Bronchial epithelial cell (primary cell): ENCODE measurements around the gene PPP6R3. TPM values are rescaled to one million over a fixed set of nuclear protein-coding genes. Genes with fewer than 3 reads are reported as not detected.

Experiments
- DNase-seq: peaks from one replicate; pipeline ENCODE4 v3.0.0-alpha.2; 2010; ENCODE audit warnings: low read depth
- FAIRE-seq: peaks from 2 replicates; lab custom pipeline; 2011; peaks lifted over from hg19 to GRCh38; lab: Jason Lieb, UNC
- H3K27me3 ChIP-seq: 2 replicates; pipeline ENCODE4 v1.5.1; 2011; ENCODE audit warnings: low read length; ENCODE audit not compliant: control insufficient read depth, insufficient read depth
- H3K36me3 ChIP-seq: 2 replicates; pipeline ENCODE4 v1.5.1; 2011; ENCODE audit warnings: low read length; ENCODE audit not compliant: control insufficient read depth, insufficient read depth
- H3K4me3 ChIP-seq: 2 replicates; pipeline ENCODE4 v1.5.1; 2011; ENCODE audit warnings: mild to moderate bottlenecking, low read depth, low read length, control low read depth
- total RNA-seq: library from RNA; depleted of rRNA; stranded (reverse); fragments of >200 nt; gene quantifications from 2 replicates; pipeline ENCODE4 v1.2.1, GENCODE V29; 2014
- TF ChIP-seq, protein P1 (sequence below): IDR thresholded peaks from 2 replicates; pipeline ENCODE4 v1.5.1; 2011; ENCODE audit warnings: mild to moderate bottlenecking, moderate library complexity, low read length, control low read depth, inconsistent platforms; ENCODE audit not compliant: insufficient read depth, severe bottlenecking

The PPP6R3 gene
- total RNA-seq, 1 donor from 2014 or later, result 93.5 TPM

DNA sequence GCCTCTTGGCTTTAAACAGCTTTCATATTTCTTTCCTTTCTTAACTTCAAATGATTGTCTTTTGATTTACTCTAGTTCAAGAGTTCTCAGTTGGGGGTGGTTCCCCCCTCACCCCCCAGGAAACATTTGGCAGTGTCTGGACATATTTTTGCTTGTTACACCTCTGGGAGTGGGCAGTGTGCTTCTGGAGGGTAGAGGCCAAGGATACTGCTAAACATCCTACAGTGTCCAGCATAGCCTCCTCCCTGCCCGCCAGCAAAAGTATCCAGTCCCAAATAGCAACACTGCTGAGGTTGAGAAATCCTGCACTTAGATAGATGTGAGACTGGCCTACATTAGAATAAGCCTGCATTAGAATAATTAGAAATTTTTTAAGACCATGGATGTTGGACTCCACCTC lies 3.2 kb downstream of the PPP6R3 start:
- DNase-seq (no peak), FAIRE-seq (no peak)
- Histone ChIP-seq H3K36me3 (peaks cover 2% of the 10 kb centered on the region), H3K4me3 (no peak overlapping the region), H3K27me3 (no peaks in the 10 kb centered on the region)
- TF ChIP-seq, protein P1, sequence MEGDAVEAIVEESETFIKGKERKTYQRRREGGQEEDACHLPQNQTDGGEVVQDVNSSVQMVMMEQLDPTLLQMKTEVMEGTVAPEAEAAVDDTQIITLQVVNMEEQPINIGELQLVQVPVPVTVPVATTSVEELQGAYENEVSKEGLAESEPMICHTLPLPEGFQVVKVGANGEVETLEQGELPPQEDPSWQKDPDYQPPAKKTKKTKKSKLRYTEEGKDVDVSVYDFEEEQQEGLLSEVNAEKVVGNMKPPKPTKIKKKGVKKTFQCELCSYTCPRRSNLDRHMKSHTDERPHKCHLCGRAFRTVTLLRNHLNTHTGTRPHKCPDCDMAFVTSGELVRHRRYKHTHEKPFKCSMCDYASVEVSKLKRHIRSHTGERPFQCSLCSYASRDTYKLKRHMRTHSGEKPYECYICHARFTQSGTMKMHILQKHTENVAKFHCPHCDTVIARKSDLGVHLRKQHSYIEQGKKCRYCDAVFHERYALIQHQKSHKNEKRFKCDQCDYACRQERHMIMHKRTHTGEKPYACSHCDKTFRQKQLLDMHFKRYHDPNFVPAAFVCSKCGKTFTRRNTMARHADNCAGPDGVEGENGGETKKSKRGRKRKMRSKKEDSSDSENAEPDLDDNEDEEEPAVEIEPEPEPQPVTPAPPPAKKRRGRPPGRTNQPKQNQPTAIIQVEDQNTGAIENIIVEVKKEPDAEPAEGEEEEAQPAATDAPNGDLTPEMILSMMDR, result no peak

DNA sequence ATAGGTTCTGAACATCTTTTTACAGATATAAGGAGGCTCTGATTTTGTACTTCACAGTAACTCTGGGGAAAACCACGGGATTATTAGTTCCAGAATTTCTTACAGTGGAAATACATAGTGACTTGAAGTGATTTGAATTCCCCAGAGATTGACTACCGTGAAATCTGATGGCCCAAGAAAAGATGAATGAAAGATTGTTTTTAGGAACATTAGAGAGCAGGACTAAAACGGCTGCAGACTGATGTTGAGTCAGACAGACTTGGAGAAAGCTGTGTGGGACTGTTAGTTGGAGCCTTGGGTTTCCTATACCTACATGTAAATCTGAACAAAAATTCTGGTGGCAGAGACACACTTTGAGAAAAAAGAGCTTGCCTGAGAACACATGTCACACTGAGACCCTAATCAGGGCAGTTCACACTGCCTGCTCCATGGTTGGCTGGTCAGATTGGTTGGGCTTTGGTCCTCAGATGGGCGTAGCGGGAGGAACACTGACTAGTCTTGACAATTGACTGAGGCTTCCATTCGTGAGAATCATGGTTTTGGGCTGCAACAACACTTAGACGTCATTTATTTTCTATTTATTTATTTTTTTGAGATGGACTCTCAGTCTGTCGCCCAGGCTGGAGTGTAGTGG lies 6.8 kb downstream of the PPP6R3 start:
- Histone ChIP-seq H3K4me3 (no peak overlapping the region), H3K27me3 (no peaks in the 10 kb centered on the region), H3K36me3 (peaks cover 4% of the 10 kb centered on the region)
- DNase-seq, result no peak
- TF ChIP-seq, protein P1, result no peak
- no peak for FAIRE-seq

DNA sequence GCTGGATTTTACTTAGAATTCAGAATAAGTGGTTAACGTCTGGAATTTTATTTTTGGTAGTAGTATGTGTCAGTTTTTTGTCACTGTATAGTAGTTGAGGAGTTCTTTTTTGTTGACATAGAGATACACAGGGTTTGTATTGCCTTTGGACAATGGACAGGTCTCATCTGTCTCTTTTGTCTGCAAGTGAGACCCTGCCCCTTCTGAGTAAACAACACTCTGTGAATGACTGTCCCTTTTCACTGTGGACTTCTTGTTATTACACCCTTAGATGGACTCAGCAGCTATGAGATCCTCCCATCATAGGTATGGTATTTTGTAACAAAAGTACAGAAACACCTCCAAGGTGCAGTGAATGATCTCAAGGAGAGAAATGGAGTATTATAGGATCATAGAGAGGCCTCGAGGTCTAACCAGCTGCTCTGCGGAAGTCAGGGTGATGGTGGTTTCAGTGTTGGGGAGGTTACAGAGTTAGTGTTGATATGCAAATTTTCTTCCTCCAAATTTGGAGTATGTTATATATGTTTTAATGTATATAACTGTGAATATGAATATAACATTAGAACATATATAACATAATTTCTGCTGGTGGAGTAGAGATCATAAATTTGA lies 7.8 kb downstream of the PPP6R3 start:
- H3K4me3 ChIP-seq, result no peak overlapping the region
- TF ChIP-seq, protein P1, result no peak
- DNase-seq (no peak), FAIRE-seq (no peak)
- H3K27me3 ChIP-seq, result no peaks in the 10 kb centered on the region
- peaks cover 4% of the 10 kb centered on the region for H3K36me3 ChIP-seq

DNA sequence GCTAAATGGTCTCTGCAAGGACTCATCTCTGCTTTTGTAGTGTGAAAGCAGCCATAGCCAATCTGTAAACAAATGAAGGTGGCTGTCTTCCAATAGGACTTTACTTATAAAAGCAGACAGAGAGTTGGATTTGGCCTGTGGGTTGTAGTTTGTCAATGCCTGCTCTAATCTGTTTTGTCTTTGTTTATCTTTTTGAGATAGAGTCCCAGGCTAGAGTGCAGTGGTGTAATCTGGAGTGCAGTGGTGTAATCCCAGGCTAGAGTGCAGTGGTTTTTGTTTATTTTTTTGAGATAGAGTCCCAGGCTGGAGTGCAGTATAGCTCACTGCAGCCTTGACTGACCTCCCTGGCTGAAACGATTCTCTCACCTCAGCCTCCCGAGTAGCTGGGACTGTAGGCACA lies 8.6 kb downstream of the PPP6R3 start:
- FAIRE-seq (no peak), DNase-seq (no peak)
- H3K4me3 ChIP-seq, result no peak overlapping the region
- TF ChIP-seq, protein P1, result no peak
- H3K36me3 ChIP-seq, result peaks cover 2% of the 10 kb centered on the region
- H3K27me3 ChIP-seq, result no peaks in the 10 kb centered on the region

DNA sequence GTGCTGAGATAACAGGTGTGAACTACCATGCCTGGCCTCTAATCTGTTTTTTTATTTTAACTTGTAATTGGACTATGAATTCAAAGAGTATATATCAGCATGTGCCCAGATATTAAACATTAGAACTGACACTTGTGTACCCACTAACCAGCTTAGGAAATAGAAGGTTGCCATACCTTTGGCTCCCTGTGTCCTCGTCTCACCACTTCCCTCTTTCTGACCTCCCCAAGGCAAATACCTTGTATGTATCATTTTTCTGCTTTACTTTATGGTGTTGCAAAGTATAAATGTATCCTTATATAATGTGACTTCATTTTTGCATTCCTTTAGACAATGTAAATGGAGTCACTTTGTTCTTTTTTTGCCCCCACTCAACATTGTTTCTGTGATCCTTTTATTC lies 9.1 kb downstream of the PPP6R3 start:
- no peak overlapping the region for H3K4me3 ChIP-seq
- DNase-seq (no peak), FAIRE-seq (no peak)
- H3K36me3 ChIP-seq, result peaks cover 2% of the 10 kb centered on the region
- no peaks in the 10 kb centered on the region for H3K27me3 ChIP-seq
- TF ChIP-seq, protein P1, result no peak

DNA sequence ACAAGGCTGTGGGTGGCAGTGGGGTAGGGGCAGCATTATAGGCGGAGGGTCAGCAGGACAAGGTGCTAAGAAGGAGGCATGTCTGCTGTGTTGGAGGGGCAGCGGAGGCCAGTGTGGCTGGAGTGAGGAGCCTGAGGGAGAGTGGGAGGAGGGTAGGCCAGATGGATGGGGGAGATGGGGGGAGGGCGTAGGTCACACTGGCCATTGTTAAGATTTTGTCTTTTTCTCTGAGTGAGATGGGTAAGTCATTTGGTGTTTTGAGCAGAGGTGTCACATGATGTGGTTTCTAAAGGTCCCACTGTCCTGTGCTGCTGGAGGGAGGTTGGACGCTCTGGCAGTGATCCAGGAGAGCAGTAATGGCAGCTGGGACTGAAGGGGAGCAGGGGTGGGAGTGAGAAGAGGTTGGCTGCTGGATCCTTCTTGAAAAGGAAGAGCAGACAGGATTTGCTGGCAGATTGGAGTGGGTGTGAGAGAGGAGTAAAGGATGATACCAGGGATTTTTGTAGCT lies 9.8 kb downstream of the PPP6R3 start:
- H3K36me3 ChIP-seq, result peaks cover 2% of the 10 kb centered on the region
- no peaks in the 10 kb centered on the region for H3K27me3 ChIP-seq
- no peak overlapping the region for H3K4me3 ChIP-seq
- FAIRE-seq (no peak), DNase-seq (no peak)
- TF ChIP-seq, protein P1, result no peak
